K562 (cell line): ENCODE results near the gene EML5. TPM values are rescaled to one million over a fixed set of nuclear protein-coding genes. Genes with fewer than 3 reads are reported as not detected.

Experiments
- ATAC-seq: fragments of 200-7000 bp; cut with Tn5 transposase; 3 replicates; pipeline ENCODE4 v1.9.1; 2020; ENCODE audit warnings: moderate library complexity
- BruUV-seq: library from RNA; stranded (reverse); fragments of 400-500 nt; replicated peaks from 2 replicates; lab custom pipeline; 2021; lab: Mats Ljungman, UMichigan
- CTCF ChIA-PET: fragments of 300-600 bp; formaldehyde crosslinking; extraction: SDS; loops from one replicate; lab custom pipeline; 2021; ENCODE audit warnings: low intra/inter-chr PET ratio; lab: Yijun Ruan, JAX
- POLR2A ChIA-PET: fragments of 300-600, 350-650 bp; sonication (Branson Sonifier 250); formaldehyde crosslinking; extraction: SDS; loops from one replicate; lab custom pipeline; 2021; ENCODE audit warnings: antibody characterized with exemption, inconsistent platforms; lab: Yijun Ruan, JAX
- DNase-seq, 4 experiments: peaks; one replicate each; pipeline versions ENCODE4 v3.0.0 to v3.0.0-alpha.2; 2011 to 2018; ENCODE audit warnings: low spot score in 3 of 4, mixed read lengths in 3 of 4; ENCODE audit errors: extremely low read depth in 1 of 4
- FAIRE-seq: peaks from 2 replicates; lab custom pipeline; 2011; peaks lifted over from hg19 to GRCh38; lab: Jason Lieb, UNC
- H2AFZ ChIP-seq: 2 replicates; pipeline ENCODE4 v1.6.0; 2011; ENCODE audit warnings: low read depth, low read length, control low read depth, inconsistent platforms
- H3K27ac ChIP-seq: fragments of 200-600 bp; 3 replicates; pipeline ENCODE4 v1.8.0; 2011; ENCODE audit warnings: low read depth, mild to moderate bottlenecking, control low read depth, inconsistent platforms, low read length, moderate library complexity, mixed read lengths; ENCODE audit errors: extremely low read depth
- H3K27me3 ChIP-seq, 2 experiments: fragments of 300-600 bp in 1 of 2; 2 replicates in 1 of 2; 3 replicates in 1 of 2; pipeline versions ENCODE4 v1.6.0 to v1.8.0; 2011; ENCODE audit warnings: inconsistent platforms in 2 of 2, low read length in 2 of 2, mild to moderate bottlenecking in 1 of 2, mixed read lengths in 1 of 2, moderate library complexity in 1 of 2; ENCODE audit not compliant: control insufficient read depth in 2 of 2, insufficient read depth in 2 of 2
- H3K36me3 ChIP-seq: fragments of 300-600 bp; 3 replicates; pipeline ENCODE4 v1.8.0; 2011; ENCODE audit warnings: mild to moderate bottlenecking, low read length, inconsistent platforms; ENCODE audit not compliant: control insufficient read depth, insufficient read depth
- H3K4me1 ChIP-seq, 2 experiments: fragments of 200-600 bp in 1 of 2; replicated peaks in 1 of 2; 2 replicates in 1 of 2; 3 replicates in 1 of 2; pipeline versions ENCODE4 v1.5.1 to v1.8.0; 2011; ENCODE audit warnings: inconsistent platforms in 2 of 2, low read length in 2 of 2, mild to moderate bottlenecking in 1 of 2, mixed read lengths in 1 of 2, moderate library complexity in 1 of 2; ENCODE audit not compliant: control insufficient read depth in 2 of 2, insufficient read depth in 2 of 2
- H3K4me2 ChIP-seq: 2 replicates; pipeline ENCODE4 v1.6.1; 2011; ENCODE audit warnings: low read length, control low read depth, inconsistent platforms, mixed read lengths; ENCODE audit not compliant: insufficient read depth
- H3K4me3 ChIP-seq: fragments of 200-600 bp; sonication (generic), shearing (Covaris generic); 2 replicates; pipeline ENCODE4 v1.5.1; 2016; ENCODE audit warnings: control low read depth, inconsistent platforms
- H3K79me2 ChIP-seq: fragments of 200-600 bp; 3 replicates; pipeline ENCODE4 v1.8.0; 2011; ENCODE audit warnings: low read length, inconsistent platforms; ENCODE audit not compliant: control insufficient read depth, insufficient read depth
- H3K9ac ChIP-seq, 2 experiments: 2 replicates each; pipeline versions ENCODE4 v1.6.0 to v1.6.1; 2011; ENCODE audit warnings: low read depth in 2 of 2, low read length in 2 of 2, control low read depth in 1 of 2, inconsistent platforms in 1 of 2, mild to moderate bottlenecking in 1 of 2, mixed read lengths in 1 of 2; ENCODE audit not compliant: insufficient read depth in 1 of 2
- H3K9me1 ChIP-seq: one replicate; pipeline ENCODE4 v1.6.0; 2011; ENCODE audit warnings: inconsistent platforms, mild to moderate bottlenecking, low read length, moderate library complexity; ENCODE audit not compliant: control insufficient read depth, insufficient read depth
- H3K9me3 ChIP-seq: replicated peaks from 2 replicates; pipeline ENCODE4 v1.5.1; 2011; ENCODE audit warnings: low read depth, low read length, inconsistent platforms; ENCODE audit not compliant: control insufficient read depth, insufficient read depth
- H4K20me1 ChIP-seq: replicated peaks from 2 replicates; pipeline ENCODE4 v1.6.1; 2011; ENCODE audit warnings: low read length, inconsistent platforms, mixed read lengths; ENCODE audit not compliant: control insufficient read depth, insufficient read depth
- C11orf30 ChIP-seq: fragments of 450-650 bp; IDR thresholded peaks from 2 replicates; pipeline ENCODE4 v1.6.1; 2016; ENCODE audit warnings: low read depth, mild to moderate bottlenecking
- CTBP1 ChIP-seq: fragments of 450-650 bp; IDR thresholded peaks from 2 replicates; pipeline ENCODE4 v1.6.1; 2016; ENCODE audit warnings: borderline replicate concordance
- E2F8 ChIP-seq: fragments of 450-650 bp; IDR thresholded peaks from 2 replicates; pipeline ENCODE4 v1.7.1; 2018; ENCODE audit warnings: mild to moderate bottlenecking, low read depth; ENCODE audit not compliant: partially characterized antibody
- GABPB2 ChIP-seq: fragments of 250-450 bp; sonication (Bioruptor Pico); conservative IDR thresholded peaks from 2 replicates; pipeline ENCODE4 v1.5.1; 2021; ENCODE audit warnings: mild to moderate bottlenecking
- HMBOX1 ChIP-seq: sonication (generic); IDR thresholded peaks from 2 replicates; pipeline ENCODE4 v1.6.1; 2016
- IRF2 ChIP-seq: sonication (generic); formaldehyde crosslinking; IDR thresholded peaks from 2 replicates; pipeline ENCODE4 v1.8.1; 2022; ENCODE audit warnings: mild to moderate bottlenecking, missing genetic modification reagents
- KAT2B ChIP-seq: IDR thresholded peaks from one replicate; pipeline ENCODE4 v1.6.1; 2012; ENCODE audit warnings: low read depth, mild to moderate bottlenecking, control low read depth, inconsistent platforms, low read length, moderate library complexity
- KDM5B ChIP-seq: fragments of 200-600 bp; sonication (generic); IDR thresholded peaks from 2 replicates; pipeline ENCODE4 v1.6.1; 2012; ENCODE audit warnings: low read depth, mild to moderate bottlenecking, moderate library complexity, low read length, control low read depth, inconsistent platforms; ENCODE audit not compliant: insufficient replicate concordance
- MIER1 ChIP-seq: fragments of 450-650 bp; IDR thresholded peaks from 2 replicates; pipeline ENCODE4 v1.6.1; 2016; ENCODE audit warnings: antibody characterized with exemption, mild to moderate bottlenecking, low read depth
- MLLT1 ChIP-seq, 2 experiments: fragments of 450-650 bp; IDR thresholded peaks; 2 replicates each; pipeline ENCODE4 v1.6.1; 2016
- NELFE ChIP-seq: IDR thresholded peaks from 2 replicates; pipeline ENCODE4 v1.6.1; 2011; ENCODE audit warnings: mild to moderate bottlenecking; ENCODE audit not compliant: insufficient read depth, insufficient read length
- PPARD ChIP-seq: fragments of 250-450 bp; sonication (Bioruptor Pico); IDR thresholded peaks from 2 replicates; pipeline ENCODE4 v1.8.0; 2022; ENCODE audit warnings: inconsistent platforms, mild to moderate bottlenecking, moderate library complexity
- ZBTB26 ChIP-seq: fragments of 450-650 bp; formaldehyde crosslinking; IDR thresholded peaks from 2 replicates; pipeline ENCODE4 v1.4.0; 2022; ENCODE audit warnings: missing genetic modification characterization
- ZBTB33 ChIP-seq: sonication (generic); formaldehyde crosslinking; IDR thresholded peaks from 2 replicates; pipeline ENCODE4 v1.8.1; 2023; ENCODE audit warnings: mild to moderate bottlenecking, missing genetic modification reagents
- ZNF507 ChIP-seq: conservative IDR thresholded peaks from 2 replicates; pipeline ENCODE4 v1.6.1; 2017; ENCODE audit warnings: missing genetic modification characterization, missing compliant biosample characterization
- ZNF830 ChIP-seq: fragments of 250-450 bp; sonication (Bioruptor Pico); IDR thresholded peaks from 2 replicates; pipeline ENCODE4 v1.5.0; 2021; ENCODE audit warnings: mild to moderate bottlenecking
- WGBS: fragments of 100-300 bp; shearing (Covaris generic); methylation state at CpG from one replicate; pipeline ENCODE4 v1.1.6; 2016; ENCODE audit warnings: low coverage, mixed read lengths; ENCODE audit not compliant: insufficient coverage; ENCODE audit errors: missing lambda C conversion rate; 5-methylcytosine and 5-hydroxymethylcytosine counted together
- in situ Hi-C: fragments of 300-500 bp; cut with MboI; formaldehyde crosslinking; loops from 4 replicates; pipeline ENCODE4 v1.15.0; 2018; ENCODE audit warnings: inconsistent platforms, mixed read lengths
- intact Hi-C: fragments of 100-400 bp; cut with micrococcal nuclease; formaldehyde crosslinking; loops from 2 replicates; pipeline ENCODE4 v1.14.2; 2022
- polyA plus RNA-seq, 8 experiments: library from polyadenylated mRNA; depleted of rRNA in 4 of 8; stranded (reverse) in 5 of 8; unstranded in 3 of 8; fragments of >200 nt; fragmentation: Nextera tagmentation in 2 of 8; fragmentation: Illumina TruSeq in 1 of 8; extraction: Ambion mirVana in 2 of 8; extraction: Trizol in 1 of 8; gene quantifications; 2 replicates each; pipeline versions ENCODE4 v1.2.1 to v1.2.3, GENCODE V29; 2011 to 2014; ENCODE audit warnings: inconsistent platforms in 1 of 8, missing spikeins in 1 of 8
- total RNA-seq, 7 experiments: library from RNA; depleted of rRNA in 6 of 7; stranded (reverse); fragments of >200 nt in 6 of 7; fragmentation: Illumina TruSeq in 2 of 7; extraction: Trizol in 2 of 7; gene quantifications; 2 replicates each; pipeline versions ENCODE4 v1.2.1 to v1.2.3, GENCODE V29; 2011 to 2021; ENCODE audit warnings: low replicate concordance in 1 of 7

EML5 gene
- total and polyA plus RNA-seq, 9 of the 15 experiments (the other 6 are each of a cell fraction or from before 2014, with no cell fraction given): 0.06 to 0.34 (median 0.22) TPM

- DNase-seq: no peak
- intact Hi-C loops: no loop called here
- no TSS peak for BruUV-seq
- H3K27me3 ChIP-seq: peaks cover 0 to 5% of the 10 kb centered on the region in 2 experiments; a peak in 1 of 5 replicates
- no peak overlapping the region for H3K4me3 ChIP-seq
- H3K9me3 ChIP-seq: no peaks in the 10 kb centered on the region
- TF ChIP-seq MLLT1 (IDR thresholded peaks at IDR 0.05) (no peak), ZNF830 (no peak), KDM5B (no peak), CTBP1 (no peak), IRF2 (CRISPR knock-in tag) (no peak), PPARD (CRISPR knock-in tag) (no peak), GABPB2 (CRISPR knock-in tag) (no peak), ZBTB33 (CRISPR knock-in tag) (no peak), KAT2B (no peak), E2F8 (no peak), ZNF507 (tag) (no peak), ZBTB26 (CRISPR knock-in tag) (no peak), C11orf30 (no peak), HMBOX1 (no peak), MIER1 (no peak), NELFE (no peak)
- no peak overlapping the region for H3K9ac ChIP-seq
- FAIRE-seq: no peak
- ATAC-seq: no peak
- H4K20me1 ChIP-seq: no peaks in the 10 kb centered on the region
- ChIA-PET CTCF (no interaction called here), POLR2A (no interaction called here)
- no peaks in the 10 kb centered on the region for H3K9me1 ChIP-seq
- in situ Hi-C loops: no loop called here
- no peak overlapping the region for H3K27ac ChIP-seq
- no peaks in the 10 kb centered on the region for H3K4me1 ChIP-seq
- WGBS: 0% methylated on average over 8 of the region's 9 CpGs
- H3K79me2 ChIP-seq: no peaks in the 10 kb centered on the region
- no peaks in the 10 kb centered on the region for H3K36me3 ChIP-seq
- H3K4me2 ChIP-seq: no peak overlapping the region
- no peak overlapping the region for H2AFZ ChIP-seq
Measured at GRCh38 chr14:88737245-88737644, 55.5 kb downstream of the EML5 start.
